HUES48 (cell line): ENCODE data around the gene TSPAN4.

Experiments
- H3K27ac ChIP-seq: one replicate; pipeline ENCODE4 v1.7.0; 2013; ENCODE audit warnings: low read depth, low read length, inconsistent platforms
- H3K27me3 ChIP-seq: 2 replicates; pipeline ENCODE4 v1.6.1; 2013; ENCODE audit warnings: mild to moderate bottlenecking, low read length; ENCODE audit not compliant: control insufficient read depth, insufficient read depth
- H3K36me3 ChIP-seq: 2 replicates; pipeline ENCODE4 v1.6.1; 2013; ENCODE audit warnings: low read length; ENCODE audit not compliant: control insufficient read depth, insufficient read depth
- H3K4me1 ChIP-seq: 2 replicates; pipeline ENCODE4 v1.6.1; 2013; ENCODE audit warnings: mild to moderate bottlenecking, low read length; ENCODE audit not compliant: control insufficient read depth, insufficient read depth
- H3K4me3 ChIP-seq: 2 replicates; pipeline ENCODE4 v1.5.1; 2013; ENCODE audit warnings: mild to moderate bottlenecking, low read depth, low read length
- H3K9ac ChIP-seq: 2 replicates; pipeline ENCODE4 v1.6.1; 2013; ENCODE audit warnings: mild to moderate bottlenecking, low read depth, low read length, moderate library complexity
- H3K9me3 ChIP-seq: 2 replicates; pipeline ENCODE4 v1.6.1; 2013; ENCODE audit warnings: low read length; ENCODE audit not compliant: control insufficient read depth, insufficient read depth

TSPAN4 gene

GRCh38 chr11:799641-800316 lies 42.9 kb upstream of the TSPAN4 start:
- H3K27me3 ChIP-seq = no peaks in the 10 kb centered on the region
- H3K27ac ChIP-seq = no peak overlapping the region
- no peaks in the 10 kb centered on the region for H3K9me3 ChIP-seq
- peaks cover 40% of the 10 kb centered on the region for H3K36me3 ChIP-seq
- H3K4me3 ChIP-seq = no peak overlapping the region
- no peak overlapping the region for H3K9ac ChIP-seq
- H3K4me1 ChIP-seq = peaks cover 17% of the 10 kb centered on the region

- peaks cover 18% of the 10 kb centered on the region for H3K4me1 ChIP-seq
- no peak overlapping the region for H3K27ac ChIP-seq
- H3K27me3 ChIP-seq = no peaks in the 10 kb centered on the region
- no peaks in the 10 kb centered on the region for H3K9me3 ChIP-seq
- no peak overlapping the region for H3K4me3 ChIP-seq
- peaks cover 40% of the 10 kb centered on the region for H3K36me3 ChIP-seq
- no peak overlapping the region for H3K9ac ChIP-seq
Measured at GRCh38 chr11:800473-800872, 42.2 kb upstream of the TSPAN4 start.

- no peaks in the 10 kb centered on the region for H3K27me3 ChIP-seq
- no peaks in the 10 kb centered on the region for H3K9me3 ChIP-seq
- no peak overlapping the region for H3K27ac ChIP-seq
- no peak overlapping the region for H3K9ac ChIP-seq
- H3K4me3 ChIP-seq = no peak overlapping the region
- H3K4me1 ChIP-seq = peaks cover 18% of the 10 kb centered on the region
- peaks cover 40% of the 10 kb centered on the region for H3K36me3 ChIP-seq
Measured at GRCh38 chr11:801097-801780, 41.4 kb upstream of the TSPAN4 start.

- peaks cover 40% of the 10 kb centered on the region for H3K36me3 ChIP-seq
- no peak overlapping the region for H3K4me3 ChIP-seq
- peaks cover 10% of the 10 kb centered on the region for H3K4me1 ChIP-seq
Measured at GRCh38 chr11:802018-802617, 40.5 kb upstream of the TSPAN4 start.

GRCh38 chr11:802693-803466 lies 39.8 kb upstream of the TSPAN4 start:
- Histone ChIP-seq H3K9me3 (no peaks in the 10 kb centered on the region), H3K4me1 (peaks cover 9% of the 10 kb centered on the region; the same call in 1 of the 2 replicates), H3K4me3 (no peak overlapping the region), H3K36me3 (peaks cover 40% of the 10 kb centered on the region), H3K27ac (no peak overlapping the region), H3K9ac (no peak overlapping the region), H3K27me3 (no peaks in the 10 kb centered on the region)

More at GRCh38 chr11:802018-802617, 40.5 kb upstream of the TSPAN4 start:
- Histone ChIP-seq H3K9me3 (no peaks in the 10 kb centered on the region), H3K27ac (no peak overlapping the region), H3K27me3 (no peaks in the 10 kb centered on the region), H3K9ac (no peak overlapping the region)

GRCh38 chr11:803467-803742 lies 39.2 kb upstream of the TSPAN4 start:
- no peaks in the 10 kb centered on the region for H3K27me3 ChIP-seq
- H3K9ac ChIP-seq = no peak overlapping the region
- H3K27ac ChIP-seq = no peak overlapping the region
- no peak overlapping the region for H3K4me3 ChIP-seq
- H3K9me3 ChIP-seq = no peaks in the 10 kb centered on the region
- H3K4me1 ChIP-seq = peaks cover 9% of the 10 kb centered on the region; the same call in 1 of the 2 replicates
- H3K36me3 ChIP-seq = peaks cover 40% of the 10 kb centered on the region

GRCh38 chr11:803770-804598 lies 38.7 kb upstream of the TSPAN4 start:
- no peak overlapping the region for H3K27ac ChIP-seq
- peaks cover 9% of the 10 kb centered on the region; the same call in 1 of the 2 replicates for H3K4me1 ChIP-seq

GRCh38 chr11:804599-804964 lies 38.1 kb upstream of the TSPAN4 start:
- Histone ChIP-seq H3K27ac (peak overlapping the region; percentile 21), H3K9ac (no peak overlapping the region), H3K4me3 (peak overlapping the region; percentile 75), H3K27me3 (no peaks in the 10 kb centered on the region), H3K4me1 (peaks cover 9% of the 10 kb centered on the region; the same call in 1 of the 2 replicates), H3K36me3 (peaks cover 33% of the 10 kb centered on the region), H3K9me3 (no peaks in the 10 kb centered on the region)

More at GRCh38 chr11:803770-804598, 38.7 kb upstream of the TSPAN4 start:
- no peaks in the 10 kb centered on the region for H3K9me3 ChIP-seq
- H3K36me3 ChIP-seq = peaks cover 39% of the 10 kb centered on the region
- no peak overlapping the region for H3K9ac ChIP-seq
- no peaks in the 10 kb centered on the region for H3K27me3 ChIP-seq
- peak overlapping the region; percentile 75 for H3K4me3 ChIP-seq

GRCh38 chr11:808427-809286 lies 34.0 kb upstream of the TSPAN4 start:
- Histone ChIP-seq H3K4me1 (peaks cover 23% of the 10 kb centered on the region), H3K27me3 (no peaks in the 10 kb centered on the region), H3K36me3 (peaks cover 29% of the 10 kb centered on the region), H3K4me3 (peak overlapping the region; percentile 98), H3K9me3 (no peaks in the 10 kb centered on the region), H3K9ac (peak overlapping the region; percentile 100), H3K27ac (peak overlapping the region; percentile 100)
